Measurements from ENCODE around the gene ASB7. TPM values are rescaled to one million over a fixed set of nuclear protein-coding genes. Genes with fewer than 3 reads are reported as not detected.

ASB7 gene
- total RNA-seq, 1 experiment from 2014 or later: 14.5 TPM

DNA sequence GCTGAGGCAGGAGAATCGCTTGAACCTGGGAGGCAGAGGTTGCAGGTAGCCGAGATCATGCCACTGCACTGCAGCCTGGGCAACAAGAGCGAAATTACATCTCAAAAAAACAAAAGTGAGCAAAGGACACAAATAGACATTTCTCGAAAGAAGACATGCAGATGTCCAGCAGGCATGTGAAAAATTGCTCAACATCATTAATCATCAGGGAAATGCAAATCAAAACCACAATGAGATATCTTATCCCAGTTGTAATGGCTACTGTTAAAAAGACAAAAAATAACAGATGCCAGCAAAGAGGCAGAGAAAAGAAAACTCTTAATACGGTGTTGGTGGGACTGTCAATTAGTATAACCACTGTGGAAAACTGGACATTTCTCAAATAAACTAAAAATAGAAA lies 20.9 kb downstream of the ASB7 start:
- Histone ChIP-seq H3K36me3 (ENCODE audit: insufficient read depth, low read length, poor library complexity, severe bottlenecking) (peaks cover 4% of the 10 kb centered on the region), H3K27ac (ENCODE audit: low read depth, low read length, poor library complexity, severe bottlenecking) (no peak overlapping the region), H3K27me3 (replicated peaks; ENCODE audit: insufficient read depth, low read depth, low read length, poor library complexity) (no peaks in the 10 kb centered on the region), H3K9me3 (ENCODE audit: low read depth, low read length, poor library complexity, severe bottlenecking) (no peaks in the 10 kb centered on the region), H3K4me1 (ENCODE audit: insufficient read depth, low read length, poor library complexity, severe bottlenecking) (no peaks in the 10 kb centered on the region), H3K4me3 (ENCODE audit: low read depth, low read length, poor library complexity, severe bottlenecking) (no peak overlapping the region)
- intact Hi-C loops (cut with micrococcal nuclease; ENCODE audit: unreplicated experiment): no loop called here
- POLR2A ChIA-PET (ENCODE audit: low non-redundant PET): no interaction called here
- TF ChIP-seq EZH2 (IDR thresholded peaks at IDR 0.05; ENCODE audit: borderline replicate concordance, low read depth, low read length, poor library complexity, severe bottlenecking) (no peak), CTCF (conservative IDR thresholded peaks at IDR 0.05; ENCODE audit: low read depth, low read length) (no peak)
- CTCF ChIA-PET: interaction anchor here (0.6 kb wide), 1 partner anchor 333 kb away, joined by 7 read pairs; no protein-coding TSS in a partner anchor
- BruUV-seq (replicated peaks): no TSS peak
- no peak for DNase-seq (ENCODE audit: low spot score)

DNA sequence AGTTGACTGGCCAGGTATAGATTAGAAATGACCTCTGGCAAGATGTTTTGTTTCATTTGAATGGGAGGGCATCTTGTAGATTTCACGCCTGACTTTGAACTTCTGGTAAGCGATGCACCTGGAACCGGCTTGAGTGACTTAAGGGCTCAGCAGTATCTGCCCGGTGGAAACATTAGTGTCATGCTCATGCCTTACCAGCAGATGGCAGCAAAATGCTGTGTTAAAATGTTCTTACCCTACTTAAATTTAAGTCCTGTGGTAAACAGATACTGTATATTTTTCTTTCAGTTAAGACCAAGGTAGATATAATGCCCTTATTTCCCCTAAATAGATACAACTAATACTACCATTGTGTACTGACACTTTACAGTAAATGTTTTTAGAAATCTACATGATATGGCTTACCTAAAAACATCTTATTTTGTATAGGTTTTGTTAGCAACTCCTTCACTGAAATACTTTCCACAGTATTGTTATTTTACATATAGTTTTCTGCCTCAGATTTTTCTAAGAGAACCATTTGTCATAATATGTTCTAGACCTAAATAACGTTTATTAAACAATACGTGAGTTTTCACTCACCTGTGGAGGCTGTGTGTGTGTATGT lies 25.5 kb downstream of the ASB7 start:
- TF ChIP-seq EZH2 (IDR thresholded peaks at IDR 0.05; ENCODE audit: borderline replicate concordance, low read depth, low read length, poor library complexity, severe bottlenecking): no peak
- TF ChIP-seq CTCF (conservative IDR thresholded peaks at IDR 0.05; ENCODE audit: low read depth, low read length): peak; percentile 81
- Histone ChIP-seq H3K27ac (ENCODE audit: low read depth, low read length, poor library complexity, severe bottlenecking) (no peak overlapping the region), H3K27me3 (replicated peaks; ENCODE audit: insufficient read depth, low read depth, low read length, poor library complexity) (no peaks in the 10 kb centered on the region), H3K36me3 (ENCODE audit: insufficient read depth, low read length, poor library complexity, severe bottlenecking) (peaks cover 7% of the 10 kb centered on the region), H3K4me1 (ENCODE audit: insufficient read depth, low read length, poor library complexity, severe bottlenecking) (no peaks in the 10 kb centered on the region), H3K4me3 (ENCODE audit: low read depth, low read length, poor library complexity, severe bottlenecking) (no peak overlapping the region), H3K9me3 (ENCODE audit: low read depth, low read length, poor library complexity, severe bottlenecking) (no peaks in the 10 kb centered on the region)
- CTCF ChIA-PET: no interaction called here
- DNase-seq (ENCODE audit: low spot score): peak; percentile 69
- intact Hi-C loops (cut with micrococcal nuclease; ENCODE audit: unreplicated experiment): loop anchor here (5.0 kb wide), 1 partner anchor 289 kb away; the partner anchor contains the start of gene LRRK1
- POLR2A ChIA-PET (ENCODE audit: low non-redundant PET): no interaction called here
- BruUV-seq (replicated peaks): no TSS peak

GRCh38 chr15:100628746-100629145 lies 26.4 kb downstream of the ASB7 start:
- H3K36me3 ChIP-seq (ENCODE audit: insufficient read depth, low read length, poor library complexity, severe bottlenecking): peaks cover 7% of the 10 kb centered on the region
- ChIA-PET POLR2A (ENCODE audit: low non-redundant PET) (no interaction called here), CTCF (no interaction called here)
- no peak overlapping the region for H3K27ac ChIP-seq (ENCODE audit: low read depth, low read length, poor library complexity, severe bottlenecking)
- BruUV-seq (replicated peaks): no TSS peak
- TF ChIP-seq EZH2 (IDR thresholded peaks at IDR 0.05; ENCODE audit: borderline replicate concordance, low read depth, low read length, poor library complexity, severe bottlenecking): no peak
- no peak for TF ChIP-seq CTCF (conservative IDR thresholded peaks at IDR 0.05; ENCODE audit: low read depth, low read length)
- no peak for DNase-seq (ENCODE audit: low spot score)
- H3K27me3 ChIP-seq (replicated peaks; ENCODE audit: insufficient read depth, low read depth, low read length, poor library complexity): no peaks in the 10 kb centered on the region
- intact Hi-C loops (cut with micrococcal nuclease; ENCODE audit: unreplicated experiment): loop anchor here (1.0 to 5.0 kb wide), 2 partner anchors 245 to 289 kb away; partner anchors contain the start of gene LRRK1
- no peaks in the 10 kb centered on the region for H3K9me3 ChIP-seq (ENCODE audit: low read depth, low read length, poor library complexity, severe bottlenecking)
- H3K4me3 ChIP-seq (ENCODE audit: low read depth, low read length, poor library complexity, severe bottlenecking): no peak overlapping the region
- H3K4me1 ChIP-seq (ENCODE audit: insufficient read depth, low read length, poor library complexity, severe bottlenecking): no peaks in the 10 kb centered on the region

Measured in A673 (cell line).